PC-3 (cell line): ENCODE data around the gene PPP1R36.

Source experiments
- EZH2 ChIP-seq: fragments of 300-600 bp; sonication (generic); IDR thresholded peaks from one replicate; pipeline ENCODE4 v1.6.1; 2017; ENCODE audit warnings: antibody characterized with exemption, mild to moderate bottlenecking, low read length; ENCODE audit not compliant: unreplicated experiment
- TF ChIP-seq, protein P1 (sequence below): fragments of 300-600 bp; sonication (generic); conservative IDR thresholded peaks from 2 replicates; pipeline ENCODE4 v1.5.1; 2017; ENCODE audit warnings: antibody characterized with exemption, low read depth, mild to moderate bottlenecking, low read length

DNA sequence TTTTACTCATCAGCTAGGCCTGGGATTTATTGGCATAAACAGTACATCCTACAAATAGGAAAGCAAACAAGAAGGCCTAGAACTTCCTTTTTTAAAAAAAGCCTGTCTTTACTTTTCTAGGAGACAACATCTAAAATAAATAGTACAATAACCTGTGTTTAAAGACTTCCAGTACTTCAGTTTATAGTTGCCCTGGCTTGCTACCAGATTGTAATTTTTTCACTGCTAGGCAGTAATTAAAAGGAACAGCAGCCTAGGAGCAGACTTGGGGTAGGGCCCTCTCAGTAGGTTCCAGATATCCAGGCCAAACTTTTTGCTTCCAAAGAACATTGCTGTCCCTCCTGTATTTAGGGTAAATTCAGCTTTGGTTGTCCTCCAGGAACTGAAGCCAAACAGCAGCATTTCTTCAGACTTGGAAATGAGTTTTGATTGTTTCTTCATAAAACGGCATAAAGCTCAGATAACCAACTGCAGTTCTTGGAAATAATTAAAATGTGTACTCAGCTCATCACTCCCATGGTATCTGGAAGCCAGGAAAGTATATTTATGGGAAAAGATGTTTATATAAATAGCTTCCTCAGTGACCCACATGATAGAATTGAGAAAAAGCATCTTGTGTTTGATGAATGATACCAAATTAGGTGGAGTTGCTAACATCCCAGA lies 61.7 kb downstream of the PPP1R36 start:
- TF ChIP-seq, protein P1, sequence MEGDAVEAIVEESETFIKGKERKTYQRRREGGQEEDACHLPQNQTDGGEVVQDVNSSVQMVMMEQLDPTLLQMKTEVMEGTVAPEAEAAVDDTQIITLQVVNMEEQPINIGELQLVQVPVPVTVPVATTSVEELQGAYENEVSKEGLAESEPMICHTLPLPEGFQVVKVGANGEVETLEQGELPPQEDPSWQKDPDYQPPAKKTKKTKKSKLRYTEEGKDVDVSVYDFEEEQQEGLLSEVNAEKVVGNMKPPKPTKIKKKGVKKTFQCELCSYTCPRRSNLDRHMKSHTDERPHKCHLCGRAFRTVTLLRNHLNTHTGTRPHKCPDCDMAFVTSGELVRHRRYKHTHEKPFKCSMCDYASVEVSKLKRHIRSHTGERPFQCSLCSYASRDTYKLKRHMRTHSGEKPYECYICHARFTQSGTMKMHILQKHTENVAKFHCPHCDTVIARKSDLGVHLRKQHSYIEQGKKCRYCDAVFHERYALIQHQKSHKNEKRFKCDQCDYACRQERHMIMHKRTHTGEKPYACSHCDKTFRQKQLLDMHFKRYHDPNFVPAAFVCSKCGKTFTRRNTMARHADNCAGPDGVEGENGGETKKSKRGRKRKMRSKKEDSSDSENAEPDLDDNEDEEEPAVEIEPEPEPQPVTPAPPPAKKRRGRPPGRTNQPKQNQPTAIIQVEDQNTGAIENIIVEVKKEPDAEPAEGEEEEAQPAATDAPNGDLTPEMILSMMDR = no peak
- TF ChIP-seq EZH2 = no peak
